Amniotic epithelial cell (primary cell): ENCODE data around the gene UXS1.

Experiments
- DNase-seq: peaks from one replicate; pipeline ENCODE4 v3.0.0-alpha.2; 2010; ENCODE audit warnings: low read depth

UXS1 gene

GRCh38 chr2:106109675-106110424, 84.3 kb downstream of the UXS1 start:
- no peak for DNase-seq

GRCh38 chr2:106108791-106109190, 85.3 kb downstream of the UXS1 start:
- DNase-seq: no peak

GRCh38 chr2:106108351-106108750, 85.8 kb downstream of the UXS1 start:
- DNase-seq: peak; percentile 30

DNA sequence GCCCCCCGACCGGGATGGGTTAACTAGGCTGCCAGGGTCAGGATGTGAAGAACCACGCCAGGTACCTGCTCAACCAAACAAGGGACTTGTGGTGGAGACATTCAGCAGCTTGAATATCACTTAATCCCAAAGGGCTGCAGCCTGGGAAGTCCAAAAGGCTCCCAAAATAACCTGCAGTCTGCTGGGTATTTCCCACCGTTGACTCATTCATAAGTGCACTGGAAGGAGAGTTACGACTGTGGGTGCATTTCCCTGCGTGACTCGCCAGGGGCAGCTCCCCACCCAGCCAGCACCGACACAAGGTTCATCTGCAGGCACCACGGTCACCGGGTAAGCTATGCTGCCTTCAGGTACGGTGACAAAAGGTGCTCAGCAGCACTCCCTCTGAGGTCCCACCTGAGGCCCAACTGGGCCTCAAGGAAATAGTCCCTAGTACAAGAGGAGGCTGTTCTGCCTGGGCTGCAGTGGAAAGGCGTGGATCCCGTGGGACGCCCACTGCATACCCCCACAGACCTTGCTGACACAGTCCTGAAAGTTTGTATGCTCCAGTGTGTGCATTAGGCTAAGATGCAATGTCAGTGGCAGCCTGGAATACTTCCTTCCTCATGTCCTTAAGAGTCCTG, 86.5 kb downstream of the UXS1 start:
- DNase-seq: peak; percentile 15

DNA sequence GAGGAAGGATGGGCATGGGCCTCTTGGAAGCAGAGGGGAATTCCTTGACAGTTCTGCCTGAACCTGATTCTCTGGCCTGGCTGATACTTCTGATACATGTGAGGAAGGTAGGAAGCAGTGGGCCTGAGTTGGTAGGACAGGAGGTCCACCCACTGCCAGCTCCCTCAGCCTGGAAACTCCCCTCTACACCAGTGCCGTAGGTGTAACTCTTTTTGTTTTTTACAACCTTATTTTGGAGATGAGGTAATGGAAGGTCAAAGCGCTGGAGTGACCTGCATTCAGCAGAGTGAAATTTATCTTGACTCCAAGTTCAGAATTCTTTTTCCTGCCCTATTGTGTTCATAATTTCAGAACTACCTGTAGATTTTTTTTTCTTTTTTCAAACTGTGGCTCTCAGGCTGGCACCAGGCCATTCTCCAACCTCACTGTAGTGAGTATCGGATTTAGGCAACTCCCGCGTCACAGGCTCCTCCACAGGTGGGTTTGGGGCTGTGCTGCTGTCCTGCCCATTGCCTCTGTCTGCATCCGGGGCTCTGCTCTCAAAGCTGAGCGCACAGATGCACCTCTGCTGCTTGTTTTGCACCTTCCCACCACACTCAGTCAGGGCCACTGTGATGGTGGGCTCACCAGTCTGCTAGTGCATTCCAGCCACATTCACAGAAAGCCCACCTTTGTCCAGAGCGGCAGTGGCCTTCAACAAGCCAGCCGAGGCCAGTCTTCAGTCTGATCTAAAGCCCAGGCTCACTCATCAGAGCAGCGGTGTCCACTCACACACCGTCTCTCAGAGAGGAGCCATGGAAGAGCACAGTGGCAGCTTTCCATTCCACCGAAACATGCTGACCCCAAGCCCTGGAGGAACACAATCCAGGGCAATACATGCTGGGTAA, 87.2 kb downstream of the UXS1 start:
- no peak for DNase-seq

DNA sequence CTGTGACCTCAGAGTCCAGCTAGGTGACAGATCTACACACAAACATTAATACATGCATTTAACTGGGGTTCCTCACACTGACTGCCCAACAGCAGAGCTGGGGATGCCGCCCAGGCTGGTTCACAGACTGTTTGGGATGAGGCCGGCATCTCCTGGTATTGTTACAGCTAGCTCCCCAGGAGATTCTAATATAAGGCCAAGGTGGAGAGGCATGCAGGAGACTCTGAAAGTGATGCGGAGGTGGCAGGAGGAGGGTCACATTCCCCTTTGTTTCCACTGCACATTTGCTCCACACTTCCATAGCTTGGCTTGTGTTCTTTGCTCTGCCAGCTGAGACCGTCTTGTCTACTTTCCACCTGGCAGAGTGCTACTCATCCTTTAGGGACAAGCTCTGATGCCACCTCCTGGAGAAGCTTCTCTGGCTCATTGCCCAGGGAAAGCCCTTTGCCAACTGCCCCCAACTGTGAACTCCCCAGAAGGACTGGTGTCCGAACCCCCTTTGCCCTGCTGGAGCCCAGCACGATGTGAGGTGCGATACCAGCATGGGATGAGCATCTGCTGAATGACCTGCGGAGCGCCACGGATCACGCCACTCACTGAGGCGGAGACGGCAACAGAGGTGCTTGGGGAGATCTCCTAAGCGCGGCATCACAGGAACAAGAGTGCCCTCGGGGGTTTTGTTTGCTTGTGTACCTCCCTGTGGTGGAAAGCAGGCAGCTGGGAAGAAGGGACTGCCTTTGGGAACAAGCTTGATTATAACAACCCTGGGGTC, 88.8 kb downstream of the UXS1 start:
- DNase-seq: no peak

DNA sequence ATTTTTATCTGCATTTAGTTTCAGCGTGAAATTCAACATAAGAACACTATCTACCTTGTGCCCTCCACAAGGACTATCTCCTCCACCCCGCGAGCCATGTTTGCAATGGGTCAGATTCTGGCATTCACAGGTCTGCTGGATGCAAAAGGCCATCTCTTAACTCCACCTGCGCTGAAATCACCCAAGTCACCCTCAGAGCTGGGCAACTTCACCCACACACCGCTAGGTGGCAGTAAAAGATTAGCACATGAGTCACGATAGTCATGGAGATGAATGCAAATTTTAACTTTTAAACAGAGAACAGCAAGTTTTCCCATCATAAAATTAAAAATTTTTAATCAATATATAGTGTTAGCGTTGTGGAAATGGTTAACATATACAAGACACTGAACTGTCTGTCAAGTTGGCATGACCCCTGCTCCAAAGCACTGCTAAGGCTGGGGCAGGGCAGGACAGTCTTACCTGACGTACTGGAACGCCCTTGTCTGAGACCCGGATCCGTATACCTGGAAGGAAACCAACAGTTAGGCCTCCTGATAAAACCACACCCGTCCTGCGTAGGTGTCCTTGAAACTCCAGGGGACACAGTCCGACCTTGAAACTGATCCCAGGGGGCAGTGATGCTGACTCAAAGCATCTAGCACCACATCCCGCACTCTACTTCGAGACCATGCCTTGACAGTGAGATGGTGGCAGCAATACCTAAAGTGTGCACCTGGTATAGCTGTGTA, 89.6 kb downstream of the UXS1 start:
- DNase-seq: peak; percentile 49

DNA sequence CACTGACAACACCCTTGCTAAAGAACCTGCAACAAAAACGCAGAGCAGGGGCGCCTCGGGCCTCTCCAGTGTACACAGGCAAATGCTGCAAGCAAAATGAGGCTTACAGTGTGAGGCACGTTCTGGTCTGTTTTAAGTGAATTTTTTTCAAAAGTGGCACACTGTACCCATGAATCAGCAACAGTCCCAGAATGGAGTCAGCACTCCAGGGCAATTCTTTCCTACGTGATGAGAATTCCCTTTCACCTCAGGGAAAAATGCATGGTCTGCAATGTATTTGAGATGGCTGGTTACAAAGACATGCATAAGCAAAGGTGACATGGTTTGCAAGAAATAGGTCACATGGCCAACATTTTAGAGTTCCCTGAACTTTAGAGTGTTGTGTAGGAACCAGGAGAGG, 94.4 kb downstream of the UXS1 start:
- no peak for DNase-seq

DNA sequence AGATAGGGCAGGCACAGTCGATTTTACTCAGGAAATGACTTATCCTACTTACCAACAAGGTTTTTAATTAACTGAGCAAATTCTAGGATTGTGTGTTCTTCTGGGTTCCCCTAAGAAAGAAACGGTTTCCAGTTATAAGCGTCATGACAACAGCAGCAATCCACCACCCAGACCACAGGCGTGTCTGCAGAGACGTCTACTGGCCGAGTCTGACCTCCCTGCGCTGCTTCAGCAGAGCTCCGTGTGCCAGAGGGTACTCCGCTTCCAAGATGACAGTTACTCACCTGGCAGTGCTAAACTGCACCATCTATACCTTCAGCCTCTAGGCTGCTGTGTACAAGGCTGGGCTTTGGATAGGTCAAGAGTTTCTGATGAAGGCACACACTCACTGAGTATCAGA, 95.4 kb downstream of the UXS1 start:
- no peak for DNase-seq

GRCh38 chr2:106098081-106098480, 96.0 kb downstream of the UXS1 start:
- peak; percentile 28 for DNase-seq

DNA sequence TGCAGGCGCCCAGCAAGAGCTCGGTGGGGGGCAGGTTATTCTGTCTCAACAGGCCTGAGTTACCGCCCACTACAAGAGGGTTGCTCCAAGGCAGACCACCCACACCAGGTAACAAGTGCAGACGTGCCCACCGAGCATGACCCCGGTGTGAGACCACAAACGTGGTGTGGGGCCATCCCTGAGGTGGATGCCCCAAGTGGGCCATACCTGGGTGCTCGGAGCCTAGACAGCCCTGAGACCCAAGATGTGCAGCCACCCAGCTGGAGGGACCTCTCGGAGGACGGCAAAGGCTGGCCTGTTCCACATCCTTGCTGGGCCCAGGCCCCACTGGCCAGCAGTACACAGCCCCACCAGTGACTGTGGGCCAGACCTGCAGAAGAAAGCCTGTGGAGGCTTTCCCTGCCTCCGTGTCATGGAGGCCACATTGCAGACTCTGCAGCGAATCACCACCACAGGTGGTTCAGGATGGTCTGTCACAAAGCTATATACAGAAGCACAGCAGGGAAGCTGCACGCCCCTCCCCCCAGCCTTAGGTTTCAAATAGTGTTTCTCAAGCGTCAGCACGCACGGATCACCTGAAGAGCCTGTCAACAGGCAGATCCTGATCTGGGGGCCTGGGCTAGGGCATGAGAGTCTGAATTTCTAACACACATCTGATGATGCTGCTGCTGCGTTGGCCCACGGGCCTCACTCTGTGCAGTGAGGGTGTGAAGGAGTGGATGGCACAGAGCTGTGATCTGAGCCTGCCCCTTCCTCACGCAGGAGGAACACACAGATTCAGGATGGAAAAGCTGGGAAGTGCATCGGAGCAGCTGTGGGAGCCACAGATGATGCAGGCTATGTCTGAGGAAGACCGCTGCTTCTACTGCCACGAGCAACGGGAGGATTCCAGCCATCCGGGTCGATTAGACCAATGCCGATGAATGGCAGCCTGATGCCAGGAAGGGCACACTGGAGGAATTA, 96.8 kb downstream of the UXS1 start:
- no peak for DNase-seq

DNA sequence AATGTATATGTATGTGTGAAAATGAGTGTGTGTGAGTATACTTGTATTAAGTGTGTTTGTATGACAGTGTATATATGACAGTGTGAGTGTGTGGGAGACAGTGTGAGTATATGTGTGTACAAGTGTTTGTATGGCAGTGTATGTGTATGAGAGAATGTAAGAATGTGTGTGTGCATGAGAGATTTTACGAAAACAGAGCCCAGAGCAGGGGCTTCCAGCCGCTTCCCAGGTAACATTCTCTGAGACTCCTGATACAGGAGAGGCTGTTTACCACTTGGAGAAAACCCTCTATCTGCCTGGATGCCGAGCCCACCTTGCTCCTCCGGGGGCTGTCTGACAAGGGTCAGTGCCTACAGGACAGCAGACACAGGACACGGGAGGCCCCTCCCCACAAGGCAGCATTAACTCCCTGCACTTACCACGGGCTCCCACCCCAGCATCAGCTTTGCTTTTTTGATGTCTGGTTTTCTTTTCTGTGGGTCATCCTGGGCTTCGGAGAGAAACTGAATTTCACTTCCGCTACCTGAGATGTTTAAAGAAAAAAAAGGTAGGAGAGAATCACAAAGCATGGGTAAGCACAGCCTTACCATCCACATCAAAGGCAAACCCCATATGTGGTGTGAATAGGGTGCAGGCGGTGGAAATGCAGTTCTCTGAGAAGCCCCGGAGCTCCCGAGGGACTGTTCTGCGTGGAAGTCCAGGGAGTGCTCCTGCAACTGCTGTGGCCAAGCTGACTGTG, 97.6 kb downstream of the UXS1 start:
- DNase-seq: no peak

GRCh38 chr2:106095478-106096298, 98.4 kb downstream of the UXS1 start:
- DNase-seq: no peak

GRCh38 chr2:106094131-106094841, 99.8 kb downstream of the UXS1 start:
- DNase-seq: no peak

GRCh38 chr2:106090916-106091618, 103.0 kb downstream of the UXS1 start:
- no peak for DNase-seq

DNA sequence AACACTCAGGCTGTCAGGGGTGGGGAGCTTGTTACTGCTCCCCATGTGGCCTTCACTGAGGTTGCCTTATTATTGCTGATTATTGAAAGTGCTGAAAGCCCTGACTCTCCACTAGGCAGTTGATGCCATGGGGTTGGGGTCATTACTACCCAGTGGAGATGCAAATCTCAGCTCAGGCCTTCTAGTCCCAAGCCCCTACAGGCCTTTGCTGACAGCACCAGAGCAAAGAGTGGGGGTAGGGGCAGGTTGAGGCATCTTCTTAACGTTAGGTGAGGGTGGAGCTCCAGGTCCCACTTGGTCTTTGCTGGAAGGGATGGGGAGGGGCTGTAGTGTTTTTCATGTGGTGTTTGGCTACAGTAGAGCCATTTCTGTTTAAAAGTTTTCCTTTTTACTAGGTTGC, 104.5 kb downstream of the UXS1 start:
- DNase-seq: no peak
